NOMO-1 treated with dmso at 0.1 percent for 144 hours (cell line): ENCODE results near the gene PCID2.
A peak's percentile ranks its signal among the peaks of the same experiment; 100 is the strongest.

Source experiments
- DNase-seq: peaks from one replicate; lab custom pipeline; 2025; ENCODE audit not compliant: unreplicated experiment; lab: John Stamatoyannopoulos, UW

The PCID2 gene

GRCh38 chr13:113150550-113151365, 57.7 kb downstream of the PCID2 start:
- DNase-seq: no peak

DNA sequence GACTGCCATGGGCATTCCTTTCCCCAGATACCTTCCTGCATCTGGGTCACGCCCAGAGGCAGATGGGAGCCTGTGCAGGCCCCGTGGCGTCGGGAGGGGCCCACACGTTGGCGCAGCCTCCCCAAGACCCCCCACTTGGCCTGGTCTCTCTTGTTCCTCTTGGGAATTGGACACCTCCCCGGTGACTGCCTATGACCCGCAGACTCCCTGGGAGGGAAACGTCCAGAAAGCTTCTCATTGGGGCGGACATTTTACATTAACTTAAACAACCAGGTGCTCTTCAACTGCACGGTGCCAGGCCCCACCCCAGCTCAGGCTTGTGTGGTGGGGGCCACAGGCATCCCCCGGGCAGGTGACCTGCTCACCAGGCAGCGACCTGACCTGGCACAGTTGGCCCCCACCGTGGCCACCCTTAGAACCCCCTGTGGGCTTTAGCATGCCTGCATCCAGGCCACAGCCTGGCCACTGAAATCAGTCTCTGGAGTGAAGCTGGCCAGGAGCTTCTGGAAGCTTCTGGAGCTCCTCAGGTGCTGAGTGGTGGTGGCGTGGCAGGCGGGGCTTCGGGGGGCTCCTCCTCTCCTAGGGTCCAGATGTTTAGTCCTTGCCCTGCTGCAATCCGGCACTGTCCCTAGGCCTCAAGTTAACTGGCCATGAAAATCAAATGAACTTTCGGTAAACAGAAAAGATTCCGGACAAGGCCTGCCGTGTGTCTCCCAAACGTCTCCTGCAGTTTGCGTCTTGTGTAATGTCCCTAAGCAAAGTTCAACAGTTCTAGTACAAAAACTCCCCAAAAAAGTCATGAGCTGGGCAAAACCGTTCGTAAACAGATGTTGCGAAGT, 58.5 kb downstream of the PCID2 start:
- DNase-seq: no peak

DNA sequence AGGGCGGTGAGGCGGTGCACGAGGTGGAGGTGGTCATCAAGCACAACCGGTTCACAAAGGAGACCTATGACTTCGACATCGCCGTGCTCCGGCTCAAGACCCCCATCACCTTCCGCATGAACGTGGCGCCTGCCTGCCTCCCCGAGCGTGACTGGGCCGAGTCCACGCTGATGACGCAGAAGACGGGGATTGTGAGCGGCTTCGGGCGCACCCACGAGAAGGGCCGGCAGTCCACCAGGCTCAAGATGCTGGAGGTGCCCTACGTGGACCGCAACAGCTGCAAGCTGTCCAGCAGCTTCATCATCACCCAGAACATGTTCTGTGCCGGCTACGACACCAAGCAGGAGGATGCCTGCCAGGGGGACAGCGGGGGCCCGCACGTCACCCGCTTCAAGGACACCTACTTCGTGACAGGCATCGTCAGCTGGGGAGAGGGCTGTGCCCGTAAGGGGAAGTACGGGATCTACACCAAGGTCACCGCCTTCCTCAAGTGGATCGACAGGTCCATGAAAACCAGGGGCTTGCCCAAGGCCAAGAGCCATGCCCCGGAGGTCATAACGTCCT, 59.4 kb downstream of the PCID2 start:
- no peak for DNase-seq

DNA sequence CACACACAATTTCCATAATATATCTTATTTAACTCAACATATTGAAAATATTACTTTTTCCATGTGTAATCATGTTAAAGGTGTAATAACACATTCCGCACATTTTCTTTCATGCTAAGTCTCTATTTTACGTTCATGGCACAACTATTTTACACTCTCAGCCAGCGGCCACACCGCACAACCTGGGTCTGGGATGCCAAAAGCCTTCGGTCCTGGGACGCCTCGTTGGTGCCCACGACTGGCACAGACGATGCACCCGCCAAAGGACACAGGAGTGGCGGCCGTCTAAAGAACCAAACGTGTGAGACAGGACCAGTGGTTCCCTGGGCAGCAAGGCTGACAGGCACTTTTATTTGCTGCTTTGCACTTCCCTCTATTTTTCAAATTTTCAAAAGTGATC, 60.1 kb downstream of the PCID2 start:
- DNase-seq: no peak

GRCh38 chr13:113147206-113147605, 61.3 kb downstream of the PCID2 start:
- DNase-seq: no peak

DNA sequence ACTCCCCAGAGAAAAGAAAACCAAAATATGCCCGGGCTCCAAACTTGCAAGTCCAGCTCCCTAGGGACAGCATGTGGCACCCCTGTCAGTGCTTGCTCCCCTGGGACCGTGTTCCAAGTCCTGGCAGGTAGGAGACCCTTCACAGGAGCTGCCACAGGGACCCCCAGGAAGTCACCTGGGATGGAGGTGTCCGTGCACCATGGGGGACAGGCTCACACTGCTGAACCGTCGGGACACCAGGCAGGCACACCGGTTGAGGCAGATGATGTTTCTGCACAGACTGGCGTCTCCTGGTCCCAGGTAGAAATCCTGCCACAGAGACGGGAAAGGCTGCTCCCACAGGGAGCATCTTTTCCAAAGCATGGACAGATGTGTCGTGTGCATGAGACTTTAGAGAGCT, 61.7 kb downstream of the PCID2 start:
- no peak for DNase-seq

- DNase-seq: no peak
Observed at GRCh38 chr13:113145911-113146598, 62.4 kb downstream of the PCID2 start.

GRCh38 chr13:113145496-113145895, 63.0 kb downstream of the PCID2 start:
- no peak for DNase-seq

DNA sequence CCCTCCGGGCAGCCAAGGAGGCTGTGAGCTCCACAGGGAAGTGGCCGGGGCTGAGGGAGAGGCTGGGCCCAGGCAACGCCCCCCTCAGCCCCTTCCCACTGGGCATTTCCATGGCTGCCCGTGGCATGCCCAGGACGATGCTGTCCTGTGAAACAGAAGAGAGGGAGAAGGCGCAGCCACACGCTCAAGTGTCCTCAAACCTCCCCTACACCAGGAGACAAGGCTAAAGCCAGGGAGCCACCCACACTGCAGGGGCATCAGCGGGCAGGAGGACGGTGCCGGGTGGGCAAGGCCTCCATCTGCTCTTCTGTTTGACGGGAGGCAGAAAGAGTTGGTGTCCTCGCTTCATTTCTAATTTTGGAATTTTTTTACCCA, 64.2 kb downstream of the PCID2 start:
- no peak for DNase-seq

DNA sequence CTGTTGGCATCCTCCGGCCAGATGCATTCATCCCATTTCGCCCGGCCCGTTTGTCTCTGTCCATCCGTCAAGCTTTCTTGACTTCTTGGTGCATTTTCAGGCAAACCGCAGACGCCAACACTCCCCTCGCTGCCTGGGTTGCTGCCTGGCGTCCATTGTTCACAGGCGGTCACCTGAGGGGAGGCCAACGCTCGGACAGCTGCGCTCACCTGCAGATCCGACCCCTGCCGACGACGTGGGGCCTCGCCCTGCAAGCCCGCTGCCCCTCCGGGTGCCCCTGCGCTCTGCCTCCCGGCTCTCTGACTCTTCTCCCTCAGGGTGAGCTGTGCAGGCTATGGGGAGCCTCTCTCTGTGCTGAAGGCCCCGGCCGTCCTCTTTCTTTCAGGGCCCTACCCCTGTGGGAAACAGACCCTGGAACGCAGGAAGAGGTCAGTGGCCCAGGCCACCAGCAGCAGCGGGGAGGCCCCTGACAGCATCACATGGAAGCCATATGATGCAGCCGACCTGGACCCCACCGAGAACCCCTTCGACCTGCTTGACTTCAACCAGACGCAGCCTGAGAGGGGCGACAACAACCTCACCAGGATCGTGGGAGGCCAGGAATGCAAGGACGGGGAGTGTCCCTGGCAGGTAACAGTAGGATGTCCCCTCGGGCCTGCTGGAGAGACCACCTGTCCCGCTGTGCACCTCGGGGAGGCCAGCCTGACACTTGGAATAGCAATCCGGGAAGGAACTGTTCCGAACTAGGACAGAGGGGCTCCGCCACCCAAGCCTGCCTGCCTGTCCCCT, 64.8 kb downstream of the PCID2 start:
- DNase-seq: no peak

DNA sequence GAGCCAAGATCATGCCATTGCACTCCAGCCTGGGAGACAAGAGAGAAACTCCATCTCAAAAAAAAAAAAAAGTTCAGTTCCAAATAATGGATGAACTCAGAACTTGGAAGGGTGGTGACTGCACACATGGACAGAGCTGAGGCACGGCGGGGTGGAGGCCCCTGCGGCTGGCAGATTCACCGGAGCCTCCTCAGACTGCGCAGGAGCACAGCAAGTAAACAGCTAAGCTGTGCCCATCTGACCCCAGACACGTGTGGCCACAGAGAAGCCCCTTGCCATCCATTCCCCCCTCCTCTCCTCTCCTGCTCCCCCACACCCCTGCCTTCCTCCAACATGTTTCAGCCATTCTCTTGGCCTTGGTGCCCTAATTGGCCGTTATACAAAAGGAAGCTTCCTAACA, 65.6 kb downstream of the PCID2 start:
- no peak for DNase-seq

GRCh38 chr13:113141601-113141970, 66.9 kb downstream of the PCID2 start:
- DNase-seq: no peak

- no peak for DNase-seq
Observed at GRCh38 chr13:113140677-113141600, 67.5 kb downstream of the PCID2 start.

- DNase-seq: no peak
Observed at GRCh38 chr13:113139577-113139976, 68.9 kb downstream of the PCID2 start.

GRCh38 chr13:113138792-113139551, 69.5 kb downstream of the PCID2 start:
- peak; percentile 21 for DNase-seq

GRCh38 chr13:113137691-113138298, 70.7 kb downstream of the PCID2 start:
- DNase-seq: no peak

GRCh38 chr13:113135281-113135760, 73.1 kb downstream of the PCID2 start:
- no peak for DNase-seq
